Psoas muscle (tissue), 8 donors: ENCODE data around the gene TOR2A. TPM values are rescaled to one million over a fixed set of nuclear protein-coding genes. Genes with fewer than 3 reads are reported as not detected.
A peak's percentile ranks its signal among the peaks of the same experiment; 100 is the strongest.

Experiments
- ATAC-seq, 4 donors: fragments of 200-7000 bp; cut with Tn5 transposase; one replicate each; pipeline ENCODE4 v1.9.1; 2020; ENCODE audit warnings: moderate library complexity in 3 of 4, mild to moderate bottlenecking in 2 of 4
- DNase-seq, 2 donors: peaks; one replicate each; pipeline ENCODE4 v3.0.0-alpha.2; 2020
- H3K27ac ChIP-seq: fragments of 200-600 bp; one replicate; pipeline ENCODE4 v1.8.0; 2022
- H3K27me3 ChIP-seq, 3 donors: fragments of 200-600 bp in 1 of 3; one replicate each; pipeline versions ENCODE4 v1.6.1 to v1.8.0; 2013 to 2022; ENCODE audit warnings: low read length in 2 of 3, mild to moderate bottlenecking in 2 of 3, moderate library complexity in 1 of 3; ENCODE audit not compliant: insufficient read depth in 3 of 3
- H3K36me3 ChIP-seq, 2 donors: fragments of 200-600 bp in 1 of 2; one replicate each; pipeline versions ENCODE4 v1.6.1 to v1.8.0; 2013 to 2022; ENCODE audit warnings: low read depth in 1 of 2, mild to moderate bottlenecking in 1 of 2, moderate library complexity in 1 of 2; ENCODE audit not compliant: insufficient read depth in 1 of 2
- H3K4me1 ChIP-seq: fragments of 200-600 bp; one replicate; pipeline ENCODE4 v1.8.0; 2022
- H3K4me3 ChIP-seq: fragments of 200-600 bp; one replicate; pipeline ENCODE4 v1.8.0; 2022; ENCODE audit warnings: mild to moderate bottlenecking
- H3K9me3 ChIP-seq: fragments of 200-600 bp; one replicate; pipeline ENCODE4 v1.8.0; 2022
- WGBS, 3 donors: extraction: QIAGEN DNeasy Blood & Tissue Kit; methylation state at CpG; one replicate each; pipeline versions ENCODE4 v1.1.6 to v1.1.7; 2013; 5-methylcytosine and 5-hydroxymethylcytosine counted together
- intact Hi-C, 2 donors: fragments of 100-400 bp; cut with DNase I; formaldehyde crosslinking; loops; one replicate each; pipeline versions ENCODE4 v1.11.0 to v1.14.2; 2022
- polyA plus RNA-seq, 3 donors: library from polyadenylated mRNA; stranded (reverse); fragments of 200-250 nt; gene quantifications; one replicate each; pipeline ENCODE4 v1.2.3, GENCODE V29; 2013
- total RNA-seq, 4 donors: library from RNA; stranded (reverse); fragmentation: NEBNext Ultra II Directional in 2 of 4; extraction: Animal tissue kit (Norgen Biotek cat#: 25700) in 2 of 4; gene quantifications; one replicate each; pipeline versions ENCODE4 v1.2.1 to v1.2.4, GENCODE V29; 2021 to 2023
- TF ChIP-seq, protein P1 (sequence below): fragments of 200-600 bp; IDR thresholded peaks from one replicate; pipeline ENCODE4 v1.8.0; 2022; ENCODE audit warnings: antibody characterized with exemption
- donor health status: healthy with polysubstance abuse.
- donor health status: DM: no; HTN: no; CAD: no; lungs with moderate emphysema.
- donor health status: Bipolar disorder and iron deficiency.
- donor health status: healthy.
- donor health status: DM: yes; HTN: yes; CAD: no.
- donor health status: DM: no; HTN: no; CAD: no.
- donor health status: DM: no; HTN: no; CAD: no.
- donor health status: DM: yes; HTN: yes; CAD: no.

The TOR2A gene
- total and polyA plus RNA-seq, 7 donors, result 2.8 to 6.9 (median 4.6) TPM

DNA sequence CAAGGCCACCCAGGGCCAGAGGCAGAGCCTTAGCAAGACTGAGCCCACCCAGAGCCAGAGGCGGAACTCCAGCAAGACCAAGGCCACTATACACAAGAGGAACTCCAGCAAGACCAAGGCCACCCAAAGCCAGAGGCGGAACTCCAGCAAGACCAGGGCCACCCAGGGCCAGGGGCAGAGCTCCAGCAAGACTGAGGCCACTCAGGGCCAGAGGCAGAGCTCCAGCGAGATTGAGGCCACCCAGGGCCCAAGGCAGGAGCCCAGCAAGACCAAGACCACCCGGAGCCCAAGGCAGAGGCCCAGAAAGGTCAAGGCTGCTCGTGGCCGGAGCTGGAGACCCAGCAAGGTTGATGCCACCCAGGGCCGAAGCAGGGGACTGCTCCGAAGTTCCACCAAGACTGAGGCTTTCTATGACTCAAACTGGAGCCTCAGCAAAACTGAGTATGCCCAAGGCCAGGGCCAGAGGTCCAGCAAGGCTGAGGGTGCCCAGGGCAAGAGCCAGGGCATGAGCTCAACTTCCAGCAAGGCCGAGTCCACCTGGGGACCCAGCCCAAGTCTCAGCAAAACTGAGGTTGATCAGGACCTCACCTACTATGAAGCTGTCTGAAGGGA is 4.2 kb downstream of the TOR2A start:
- intact Hi-C loops, result loop anchor here (5.0 kb wide), 3 partner anchors 119 to 229 kb away; partner anchors contain the start of gene STXBP1 (in 1 of the 2)
- TF ChIP-seq, protein P1, sequence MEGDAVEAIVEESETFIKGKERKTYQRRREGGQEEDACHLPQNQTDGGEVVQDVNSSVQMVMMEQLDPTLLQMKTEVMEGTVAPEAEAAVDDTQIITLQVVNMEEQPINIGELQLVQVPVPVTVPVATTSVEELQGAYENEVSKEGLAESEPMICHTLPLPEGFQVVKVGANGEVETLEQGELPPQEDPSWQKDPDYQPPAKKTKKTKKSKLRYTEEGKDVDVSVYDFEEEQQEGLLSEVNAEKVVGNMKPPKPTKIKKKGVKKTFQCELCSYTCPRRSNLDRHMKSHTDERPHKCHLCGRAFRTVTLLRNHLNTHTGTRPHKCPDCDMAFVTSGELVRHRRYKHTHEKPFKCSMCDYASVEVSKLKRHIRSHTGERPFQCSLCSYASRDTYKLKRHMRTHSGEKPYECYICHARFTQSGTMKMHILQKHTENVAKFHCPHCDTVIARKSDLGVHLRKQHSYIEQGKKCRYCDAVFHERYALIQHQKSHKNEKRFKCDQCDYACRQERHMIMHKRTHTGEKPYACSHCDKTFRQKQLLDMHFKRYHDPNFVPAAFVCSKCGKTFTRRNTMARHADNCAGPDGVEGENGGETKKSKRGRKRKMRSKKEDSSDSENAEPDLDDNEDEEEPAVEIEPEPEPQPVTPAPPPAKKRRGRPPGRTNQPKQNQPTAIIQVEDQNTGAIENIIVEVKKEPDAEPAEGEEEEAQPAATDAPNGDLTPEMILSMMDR, result no peak
- no peak overlapping the region for H3K27ac ChIP-seq
- H3K27me3 ChIP-seq, result no peaks in the 10 kb centered on the region
- DNase-seq (peak in 1 of 2 donors; percentile 49), ATAC-seq (no peak)
- H3K36me3 ChIP-seq, result peaks cover 0 to 31% of the 10 kb centered on the region in 2 donors
- WGBS, 3 donors, result 88% methylated on average over 9 of the region's 9 CpGs
- H3K9me3 ChIP-seq, result no peaks in the 10 kb centered on the region
- H3K4me3 ChIP-seq, result no peak overlapping the region
- peaks cover 11% of the 10 kb centered on the region for H3K4me1 ChIP-seq

DNA sequence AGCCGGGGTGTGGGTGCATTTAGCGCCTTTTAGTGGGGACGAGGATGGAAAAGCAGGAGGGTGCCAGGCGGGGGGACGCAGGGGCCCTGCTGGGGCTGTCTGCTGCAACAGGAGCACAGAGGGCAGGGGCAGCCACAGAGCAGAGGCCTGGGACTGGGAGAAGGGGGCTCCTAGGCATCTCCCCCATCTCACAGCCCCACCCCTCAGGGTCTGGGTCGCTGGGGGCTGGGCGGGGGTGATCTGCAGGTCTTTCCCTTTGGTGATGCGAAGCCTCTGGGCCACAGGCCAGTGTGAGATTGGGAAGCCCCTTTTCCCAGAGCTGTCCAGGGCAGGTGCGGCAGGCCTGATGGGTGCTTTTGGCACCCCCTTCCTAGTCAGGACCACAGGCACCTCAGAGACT is 4.8 kb downstream of the TOR2A start:
- 89 to 92% (median 90%) methylated on average over 9 of the region's 9 CpGs for WGBS, 3 donors
- Histone ChIP-seq H3K27ac (no peak overlapping the region), H3K36me3 (peaks cover 0 to 31% of the 10 kb centered on the region in 2 donors), H3K4me3 (no peak overlapping the region), H3K9me3 (no peaks in the 10 kb centered on the region), H3K27me3 (no peaks in the 10 kb centered on the region), H3K4me1 (peaks cover 7% of the 10 kb centered on the region)
- intact Hi-C loops, result loop anchor here (5.0 kb wide), 3 partner anchors 118 to 228 kb away; partner anchors contain the start of gene STXBP1 (in 1 of the 2)
- ATAC-seq (no peak), DNase-seq (no peak)
- TF ChIP-seq, protein P1, result no peak

DNA sequence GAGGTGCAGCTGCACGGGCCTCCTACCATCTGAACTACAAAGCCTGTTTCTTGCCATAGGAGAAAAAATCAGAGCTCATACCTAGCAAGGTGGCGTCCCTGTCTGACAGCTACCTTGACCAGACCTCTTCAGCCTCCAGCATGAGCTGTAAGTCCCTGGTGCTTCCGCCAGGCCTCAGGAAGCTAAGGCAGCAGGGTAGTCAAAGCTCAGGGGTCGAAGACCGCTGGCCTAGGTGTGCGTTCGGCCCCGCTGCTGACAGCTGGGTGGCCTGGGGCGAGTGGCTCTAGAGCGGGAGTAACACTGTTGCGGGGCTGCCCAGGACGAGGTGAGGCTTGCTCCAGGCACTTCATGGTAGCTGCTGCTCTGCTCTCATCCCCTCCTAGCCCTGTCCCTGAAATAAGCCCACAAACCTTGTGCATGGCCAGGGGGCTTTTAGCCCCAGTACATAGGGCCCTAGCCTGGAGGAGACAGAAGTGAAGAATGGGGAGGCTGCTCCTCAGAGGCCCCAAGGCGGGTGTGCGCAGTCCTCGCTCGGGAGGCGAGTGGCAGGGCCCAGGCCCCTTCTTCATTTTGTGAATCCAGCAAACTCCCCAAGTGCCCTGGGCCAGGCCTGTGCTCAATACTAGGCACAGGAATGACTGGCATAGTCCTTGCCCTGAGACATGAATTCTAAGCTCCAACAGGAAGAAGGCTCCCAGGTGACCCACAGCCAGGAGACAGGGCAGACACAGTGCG is 5.4 kb downstream of the TOR2A start:
- intact Hi-C loops, result loop anchor here (5.0 kb wide), 3 partner anchors 117 to 227 kb away; partner anchors contain the start of gene STXBP1 (in 1 of the 2)
- DNase-seq (no peak), ATAC-seq (no peak)
- 86 to 89% (median 88%) methylated on average over 15 to 18 of the region's 18 CpGs for WGBS, 3 donors
- TF ChIP-seq, protein P1, result no peak
- peaks cover 7% of the 10 kb centered on the region for H3K4me1 ChIP-seq
- H3K4me3 ChIP-seq, result no peak overlapping the region
- no peaks in the 10 kb centered on the region for H3K9me3 ChIP-seq
- H3K36me3 ChIP-seq, result peaks cover 0 to 31% of the 10 kb centered on the region in 2 donors
- no peak overlapping the region for H3K27ac ChIP-seq
- H3K27me3 ChIP-seq, result no peaks in the 10 kb centered on the region

DNA sequence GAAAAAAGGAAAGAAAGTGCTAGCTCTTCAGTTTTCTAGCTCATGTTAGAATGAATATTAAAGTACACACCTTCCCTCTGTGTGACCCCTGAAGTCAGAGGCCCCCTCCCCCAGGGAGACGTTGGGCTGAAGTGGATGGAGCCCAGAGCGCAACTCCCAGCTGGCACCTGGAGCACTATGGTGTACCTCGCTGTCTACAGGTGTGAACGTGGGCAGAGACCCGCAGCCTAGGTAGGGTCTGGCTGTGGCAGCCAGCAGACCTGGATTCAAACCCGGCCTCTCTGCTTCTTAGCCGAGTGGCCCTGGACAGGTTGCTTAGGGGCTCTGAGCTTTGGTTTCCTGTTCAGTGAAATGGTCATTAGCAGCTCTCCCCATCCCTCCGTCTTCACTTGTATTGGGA is 6.3 kb downstream of the TOR2A start:
- TF ChIP-seq, protein P1, result no peak
- intact Hi-C loops, result no loop called here
- DNase-seq (no peak), ATAC-seq (no peak)
- Histone ChIP-seq H3K9me3 (no peaks in the 10 kb centered on the region), H3K4me1 (no peaks in the 10 kb centered on the region), H3K27ac (no peak overlapping the region), H3K4me3 (no peak overlapping the region), H3K36me3 (peaks cover 0 to 31% of the 10 kb centered on the region in 2 donors), H3K27me3 (no peaks in the 10 kb centered on the region)
- WGBS, 3 donors, result 85 to 88% (median 87%) methylated on average over 8 of the region's 8 CpGs
